ENCODE results near the gene VDAC2. TPM values are rescaled to one million over a fixed set of nuclear protein-coding genes. Genes with fewer than 3 reads are reported as not detected.
A peak's percentile ranks its signal among the peaks of the same experiment; 100 is the strongest.

Gene VDAC2
- total RNA-seq, 1 experiment from 2014 or later: 303 TPM

GRCh38 chr10:75231672-75232581, 21.3 kb downstream of the VDAC2 start:
- TF ChIP-seq, protein P1, sequence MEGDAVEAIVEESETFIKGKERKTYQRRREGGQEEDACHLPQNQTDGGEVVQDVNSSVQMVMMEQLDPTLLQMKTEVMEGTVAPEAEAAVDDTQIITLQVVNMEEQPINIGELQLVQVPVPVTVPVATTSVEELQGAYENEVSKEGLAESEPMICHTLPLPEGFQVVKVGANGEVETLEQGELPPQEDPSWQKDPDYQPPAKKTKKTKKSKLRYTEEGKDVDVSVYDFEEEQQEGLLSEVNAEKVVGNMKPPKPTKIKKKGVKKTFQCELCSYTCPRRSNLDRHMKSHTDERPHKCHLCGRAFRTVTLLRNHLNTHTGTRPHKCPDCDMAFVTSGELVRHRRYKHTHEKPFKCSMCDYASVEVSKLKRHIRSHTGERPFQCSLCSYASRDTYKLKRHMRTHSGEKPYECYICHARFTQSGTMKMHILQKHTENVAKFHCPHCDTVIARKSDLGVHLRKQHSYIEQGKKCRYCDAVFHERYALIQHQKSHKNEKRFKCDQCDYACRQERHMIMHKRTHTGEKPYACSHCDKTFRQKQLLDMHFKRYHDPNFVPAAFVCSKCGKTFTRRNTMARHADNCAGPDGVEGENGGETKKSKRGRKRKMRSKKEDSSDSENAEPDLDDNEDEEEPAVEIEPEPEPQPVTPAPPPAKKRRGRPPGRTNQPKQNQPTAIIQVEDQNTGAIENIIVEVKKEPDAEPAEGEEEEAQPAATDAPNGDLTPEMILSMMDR (IDR thresholded peaks at IDR 0.05; ENCODE audit: unreplicated experiment): no peak
- intact Hi-C loops (cut with micrococcal nuclease): loop anchor here (2.0 kb wide), 2 partner anchors 21 to 119 kb away; partner anchors contain the start of gene VDAC2
- CTCF ChIA-PET: interaction anchor here (0.7 to 8.1 kb wide), 8 partner anchors 13 to 54 kb away, joined by 3 to 209 read pairs (median 4); partner anchors contain the start of gene VDAC2
- peak overlapping the region; percentile 31 for H3K27ac Mint-ChIP-seq (ENCODE audit: low read depth, unreplicated experiment)
- no TSS peak for BruUV-seq (replicated peaks)
- peaks cover 44% of the 10 kb centered on the region for H3K4me1 Mint-ChIP-seq (ENCODE audit: insufficient read depth, unreplicated experiment)
- POLR2A ChIA-PET: interaction anchor here (0.7 to 15.1 kb wide), 13 partner anchors 8 to 939 kb away, joined by 3 to 615 read pairs (median 3); partner anchors contain the start of genes SAMD8 and VDAC2
- peaks cover 68% of the 10 kb centered on the region for H3K36me3 Mint-ChIP-seq (ENCODE audit: insufficient read depth, unreplicated experiment)
- H3K9me3 Mint-ChIP-seq (ENCODE audit: unreplicated experiment): no peaks in the 10 kb centered on the region
- no peaks in the 10 kb centered on the region for H3K27me3 Mint-ChIP-seq (ENCODE audit: insufficient read depth, unreplicated experiment)
- H3K4me3 Mint-ChIP-seq (ENCODE audit: unreplicated experiment): no peak overlapping the region
- DNase-seq (ENCODE audit: unreplicated experiment): no peak

GRCh38 chr10:75233444-75234016, 22.9 kb downstream of the VDAC2 start:
- Mint-ChIP-seq H3K27ac (ENCODE audit: low read depth, unreplicated experiment) (peak overlapping the region; percentile 39), H3K9me3 (ENCODE audit: unreplicated experiment) (no peaks in the 10 kb centered on the region), H3K4me3 (ENCODE audit: unreplicated experiment) (peak overlapping the region; percentile 76), H3K36me3 (ENCODE audit: insufficient read depth, unreplicated experiment) (peaks cover 57% of the 10 kb centered on the region), H3K4me1 (ENCODE audit: insufficient read depth, unreplicated experiment) (peaks cover 41% of the 10 kb centered on the region), H3K27me3 (ENCODE audit: insufficient read depth, unreplicated experiment) (no peaks in the 10 kb centered on the region)
- DNase-seq (ENCODE audit: unreplicated experiment): peak; percentile 23
- no TSS peak for BruUV-seq (replicated peaks)
- TF ChIP-seq, protein P1 (IDR thresholded peaks at IDR 0.05; ENCODE audit: unreplicated experiment): no peak
- ChIA-PET CTCF (interaction anchor here (2.2 to 8.1 kb wide), 3 partner anchors 23 to 66 kb away, joined by 8 to 209 read pairs (median 27); partner anchors contain the start of gene VDAC2), POLR2A (interaction anchor here (0.8 to 15.1 kb wide), 14 partner anchors 10 to 125 kb away, joined by 3 to 615 read pairs (median 8); partner anchors contain the start of genes SAMD8 and VDAC2)
- intact Hi-C loops (cut with micrococcal nuclease): loop anchor here (1.0 kb wide), 2 partner anchors 41 to 45 kb away; no protein-coding TSS in a partner anchor

- peaks cover 35% of the 10 kb centered on the region for H3K4me1 Mint-ChIP-seq (ENCODE audit: insufficient read depth, unreplicated experiment)
- H3K36me3 Mint-ChIP-seq (ENCODE audit: insufficient read depth, unreplicated experiment): peaks cover 51% of the 10 kb centered on the region
- TF ChIP-seq, protein P1 (IDR thresholded peaks at IDR 0.05; ENCODE audit: unreplicated experiment): no peak
- peak; percentile 96 for DNase-seq (ENCODE audit: unreplicated experiment)
- no peaks in the 10 kb centered on the region for H3K9me3 Mint-ChIP-seq (ENCODE audit: unreplicated experiment)
- no peaks in the 10 kb centered on the region for H3K27me3 Mint-ChIP-seq (ENCODE audit: insufficient read depth, unreplicated experiment)
- intact Hi-C loops (cut with micrococcal nuclease): loop anchor here (1.0 kb wide), 2 partner anchors 42 to 46 kb away; no protein-coding TSS in a partner anchor
- peak overlapping the region; percentile 76 for H3K4me3 Mint-ChIP-seq (ENCODE audit: unreplicated experiment)
- ChIA-PET POLR2A (interaction anchor here (0.6 to 15.1 kb wide), 15 partner anchors 10 to 1303 kb away, joined by 3 to 615 read pairs (median 8); partner anchors contain the start of genes SAMD8, VDAC2 and ZNF503), CTCF (interaction anchor here (0.8 to 8.1 kb wide), 5 partner anchors 15 to 119 kb away, joined by 4 to 209 read pairs (median 27); partner anchors contain the start of gene VDAC2)
- H3K27ac Mint-ChIP-seq (ENCODE audit: low read depth, unreplicated experiment): peak overlapping the region; percentile 39
- no TSS peak for BruUV-seq (replicated peaks)
These were observed 23.6 kb downstream of the VDAC2 start for GRCh38 chr10:75234017-75234682.

Measured in MCF 10A (cell line).